ENCODE results near the gene YEATS4.

The YEATS4 gene

GRCh38 chr12:69423037-69423905 is 63.7 kb downstream of the YEATS4 start:
- in situ Hi-C loops (cut with HindIII; ENCODE audit: low sequenced_read_pairs), result no loop called here
- TF ChIP-seq CTCF (IDR thresholded peaks at IDR 0.05; ENCODE audit: low read depth, low read length, missing control alignments), result no peak
- no peak for DNase-seq (ENCODE audit: low read depth)
- no peak overlapping the region for H3K4me3 ChIP-seq (ENCODE audit: low read depth, low read length)

GRCh38 chr12:69425417-69425816 is 65.9 kb downstream of the YEATS4 start:
- H3K4me3 ChIP-seq (ENCODE audit: low read depth, low read length), result no peak overlapping the region
- DNase-seq (ENCODE audit: low read depth), result no peak
- in situ Hi-C loops (cut with HindIII; ENCODE audit: low sequenced_read_pairs), result no loop called here
- no peak for TF ChIP-seq CTCF (IDR thresholded peaks at IDR 0.05; ENCODE audit: low read depth, low read length, missing control alignments)

GRCh38 chr12:69428351-69429073 is 69.0 kb downstream of the YEATS4 start:
- in situ Hi-C loops (cut with HindIII; ENCODE audit: low sequenced_read_pairs), result no loop called here
- no peak for TF ChIP-seq CTCF (IDR thresholded peaks at IDR 0.05; ENCODE audit: low read depth, low read length, missing control alignments)
- no peak overlapping the region for H3K4me3 ChIP-seq (ENCODE audit: low read depth, low read length)
- no peak for DNase-seq (ENCODE audit: low read depth)

GRCh38 chr12:69430942-69431590 is 71.5 kb downstream of the YEATS4 start:
- no peak for TF ChIP-seq CTCF (IDR thresholded peaks at IDR 0.05; ENCODE audit: low read depth, low read length, missing control alignments)
- no peak for DNase-seq (ENCODE audit: low read depth)
- in situ Hi-C loops (cut with HindIII; ENCODE audit: low sequenced_read_pairs), result no loop called here
- no peak overlapping the region for H3K4me3 ChIP-seq (ENCODE audit: low read depth, low read length)

GRCh38 chr12:69431591-69432222 is 72.2 kb downstream of the YEATS4 start:
- no peak for DNase-seq (ENCODE audit: low read depth)
- H3K4me3 ChIP-seq (ENCODE audit: low read depth, low read length), result no peak overlapping the region
- no peak for TF ChIP-seq CTCF (IDR thresholded peaks at IDR 0.05; ENCODE audit: low read depth, low read length, missing control alignments)
- in situ Hi-C loops (cut with HindIII; ENCODE audit: low sequenced_read_pairs), result no loop called here

- DNase-seq (ENCODE audit: low read depth), result no peak
- H3K4me3 ChIP-seq (ENCODE audit: low read depth, low read length), result no peak overlapping the region
- in situ Hi-C loops (cut with HindIII; ENCODE audit: low sequenced_read_pairs), result no loop called here
- no peak for TF ChIP-seq CTCF (IDR thresholded peaks at IDR 0.05; ENCODE audit: low read depth, low read length, missing control alignments)
These were observed 74.1 kb downstream of the YEATS4 start for GRCh38 chr12:69433653-69434052.
